Suprapubic skin (tissue), 4 donors: ENCODE measurements around the gene HDGFL3. TPM values are rescaled to one million over a fixed set of nuclear protein-coding genes. Genes with fewer than 3 reads are reported as not detected.
"Not testable (repeated sequence)": the region's sequence is repeated elsewhere in the genome, so short reads cannot be mapped to it uniquely, and the experiment has no call there.

Experiments used
- DNase-seq, 2 donors: peaks; one replicate each; pipeline ENCODE4 v3.0.0-alpha.2; 2019; ENCODE audit warnings: low spot score in 2 of 2
- H3K27ac ChIP-seq: fragments of 200-600 bp; sonication (generic); one replicate; pipeline ENCODE4 v1.5.1; 2019
- H3K27me3 ChIP-seq: fragments of 200-600 bp; sonication (generic); one replicate; pipeline ENCODE4 v1.5.1; 2019
- H3K36me3 ChIP-seq: fragments of 200-600 bp; sonication (generic); one replicate; pipeline ENCODE4 v1.5.1; 2019
- H3K4me1 ChIP-seq: fragments of 200-600 bp; sonication (generic); one replicate; pipeline ENCODE4 v1.5.1; 2019
- H3K4me3 ChIP-seq: fragments of 200-600 bp; sonication (generic); one replicate; pipeline ENCODE4 v1.5.1; 2019; ENCODE audit warnings: mild to moderate bottlenecking
- H3K9me3 ChIP-seq: fragments of 200-600 bp; sonication (generic); one replicate; pipeline ENCODE4 v1.5.1; 2019
- EP300 ChIP-seq: sonication (generic); formaldehyde crosslinking; IDR thresholded peaks from one replicate; pipeline ENCODE4 v1.6.1; 2017; ENCODE audit warnings: antibody characterized with exemption
- POLR2A ChIP-seq, 2 donors: fragments of 450-650 bp; IDR thresholded peaks; one replicate each; pipeline ENCODE4 v1.6.1; 2017; ENCODE audit warnings: antibody characterized with exemption in 2 of 2, mild to moderate bottlenecking in 2 of 2, moderate library complexity in 2 of 2
- POLR2AphosphoS5 ChIP-seq, 3 donors: sonication (generic); formaldehyde crosslinking; IDR thresholded peaks; one replicate each; pipeline ENCODE4 v1.6.1; 2017; ENCODE audit warnings: antibody characterized with exemption in 3 of 3
- WGBS: methylation state at CpG from one replicate; pipeline ENCODE4 v1.1.5; 2018; 5-methylcytosine and 5-hydroxymethylcytosine counted together
- total RNA-seq, 4 donors: library from RNA; depleted of rRNA; stranded (reverse); fragments of >200 nt; gene quantifications; one replicate each; pipeline ENCODE4 v1.1.0, GENCODE V29; 2016
- TF ChIP-seq, protein P1 (sequence below), 2 donors: fragments of 200-600 bp in 1 of 2; fragments of 450-650 bp in 1 of 2; sonication (generic) in 1 of 2; IDR thresholded peaks; one replicate each; pipeline ENCODE4 v1.5.1; 2016 to 2019; ENCODE audit warnings: antibody characterized with exemption in 2 of 2, mild to moderate bottlenecking in 1 of 2, moderate library complexity in 1 of 2

HDGFL3 gene
- total RNA-seq, 4 donors from 2014 or later: 3.7 to 11.3 (median 6.0) TPM

DNA sequence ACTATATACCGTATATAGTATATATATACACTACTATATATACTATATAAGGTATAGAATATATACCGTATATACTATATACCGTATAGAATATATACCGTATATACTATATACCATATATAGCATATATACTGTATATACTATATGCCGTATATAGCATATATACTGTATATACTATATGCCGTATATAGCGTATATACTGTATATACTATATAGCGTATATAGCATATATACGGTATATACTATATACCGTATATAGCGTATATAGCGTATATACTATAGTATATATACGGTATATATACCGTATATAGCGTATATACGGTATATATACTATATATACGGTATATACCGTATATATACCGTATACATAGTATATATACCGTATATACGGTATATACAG, 22.6 kb upstream of the HDGFL3 start:
- H3K9me3 ChIP-seq: no peaks in the 10 kb centered on the region
- no peaks in the 10 kb centered on the region for H3K36me3 ChIP-seq
- no peaks in the 10 kb centered on the region for H3K27me3 ChIP-seq
- 92% methylated on average over 21 of the region's 21 CpGs for WGBS
- TF ChIP-seq POLR2A (IDR thresholded peaks at IDR 0.05) (no peak), POLR2AphosphoS5 (IDR thresholded peaks at IDR 0.05) (no peak), EP300 (no peak)
- TF ChIP-seq, protein P1, sequence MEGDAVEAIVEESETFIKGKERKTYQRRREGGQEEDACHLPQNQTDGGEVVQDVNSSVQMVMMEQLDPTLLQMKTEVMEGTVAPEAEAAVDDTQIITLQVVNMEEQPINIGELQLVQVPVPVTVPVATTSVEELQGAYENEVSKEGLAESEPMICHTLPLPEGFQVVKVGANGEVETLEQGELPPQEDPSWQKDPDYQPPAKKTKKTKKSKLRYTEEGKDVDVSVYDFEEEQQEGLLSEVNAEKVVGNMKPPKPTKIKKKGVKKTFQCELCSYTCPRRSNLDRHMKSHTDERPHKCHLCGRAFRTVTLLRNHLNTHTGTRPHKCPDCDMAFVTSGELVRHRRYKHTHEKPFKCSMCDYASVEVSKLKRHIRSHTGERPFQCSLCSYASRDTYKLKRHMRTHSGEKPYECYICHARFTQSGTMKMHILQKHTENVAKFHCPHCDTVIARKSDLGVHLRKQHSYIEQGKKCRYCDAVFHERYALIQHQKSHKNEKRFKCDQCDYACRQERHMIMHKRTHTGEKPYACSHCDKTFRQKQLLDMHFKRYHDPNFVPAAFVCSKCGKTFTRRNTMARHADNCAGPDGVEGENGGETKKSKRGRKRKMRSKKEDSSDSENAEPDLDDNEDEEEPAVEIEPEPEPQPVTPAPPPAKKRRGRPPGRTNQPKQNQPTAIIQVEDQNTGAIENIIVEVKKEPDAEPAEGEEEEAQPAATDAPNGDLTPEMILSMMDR (IDR thresholded peaks at IDR 0.05): no peak
- no peak for DNase-seq
- no peak overlapping the region for H3K4me3 ChIP-seq
- H3K27ac ChIP-seq: no peak overlapping the region
- H3K4me1 ChIP-seq: no peaks in the 10 kb centered on the region

DNA sequence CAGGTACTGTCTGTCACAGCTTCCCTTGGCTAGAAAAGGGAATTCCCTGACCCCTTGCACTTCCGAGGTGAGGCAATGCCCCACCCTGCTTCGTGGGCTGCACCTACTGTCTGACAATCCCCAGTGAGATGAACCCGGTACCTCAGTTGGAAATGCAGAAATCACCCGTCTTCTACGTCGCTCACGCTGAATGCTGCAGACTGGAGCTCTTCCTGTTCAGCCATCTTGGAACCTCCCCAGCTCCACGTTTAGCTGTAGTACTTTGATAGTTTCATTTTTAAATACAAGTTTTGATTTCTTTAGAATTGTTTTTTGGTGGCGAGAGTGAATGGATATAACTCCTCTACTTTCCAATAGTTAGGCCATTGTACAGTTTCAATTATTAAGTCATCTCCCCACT, 17.8 kb upstream of the HDGFL3 start:
- 77% methylated on average over 9 of the region's 9 CpGs for WGBS
- no peaks in the 10 kb centered on the region for H3K36me3 ChIP-seq
- DNase-seq: no peak
- no peak overlapping the region for H3K4me3 ChIP-seq
- no peaks in the 10 kb centered on the region for H3K4me1 ChIP-seq
- TF ChIP-seq, protein P1 (IDR thresholded peaks at IDR 0.05): no peak
- TF ChIP-seq POLR2A (IDR thresholded peaks at IDR 0.05) (no peak), POLR2AphosphoS5 (IDR thresholded peaks at IDR 0.05) (no peak), EP300 (no peak)
- H3K9me3 ChIP-seq: no peaks in the 10 kb centered on the region
- H3K27me3 ChIP-seq: no peaks in the 10 kb centered on the region
- no peak overlapping the region for H3K27ac ChIP-seq

DNA sequence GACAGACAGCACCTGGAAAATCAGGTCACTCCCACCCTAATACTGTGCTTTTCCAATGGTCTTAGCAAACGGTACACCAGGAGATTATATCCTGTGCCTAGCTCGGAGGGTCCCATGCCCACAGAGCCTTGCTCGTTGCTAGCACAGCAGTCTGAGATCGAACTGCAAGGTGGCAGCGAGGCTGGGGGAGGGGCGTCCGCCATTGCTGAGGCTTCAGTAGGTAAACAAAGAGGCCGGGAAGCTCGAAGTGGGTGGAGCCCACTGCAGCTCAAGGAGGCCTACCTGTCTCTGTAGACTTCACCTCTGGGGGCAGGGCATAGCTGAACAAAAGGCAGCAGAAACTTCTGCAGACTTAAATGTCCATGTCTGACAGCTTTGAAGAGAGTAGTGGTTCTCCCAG, 14.2 kb upstream of the HDGFL3 start:
- 95% methylated on average over 8 of the region's 9 CpGs for WGBS
- DNase-seq, H3K27me3 ChIP-seq, H3K36me3 ChIP-seq, H3K27ac ChIP-seq, H3K9me3 ChIP-seq, H3K4me1 ChIP-seq, H3K4me3 ChIP-seq: not testable (repeated sequence)

DNA sequence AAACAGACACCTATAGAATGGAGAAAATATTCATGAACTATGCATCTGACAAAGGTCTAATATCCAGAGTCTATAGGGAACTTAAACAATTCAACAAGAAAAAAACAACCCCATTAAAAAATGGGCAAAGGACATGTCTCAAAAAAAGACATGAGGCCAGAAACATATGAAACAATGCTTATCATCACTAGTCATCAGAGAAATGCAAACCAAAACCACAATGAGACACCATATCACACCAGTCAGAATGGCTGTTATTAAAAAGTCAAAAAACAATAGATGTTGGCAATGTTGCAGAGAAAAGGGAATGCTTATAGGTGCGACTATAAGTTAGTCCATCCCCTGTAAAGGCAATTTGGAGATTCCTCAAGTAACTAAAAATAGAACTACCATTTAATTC, 11.4 kb upstream of the HDGFL3 start:
- 92% methylated on average over 1 of the region's 1 CpG for WGBS
- H3K27me3 ChIP-seq: no peaks in the 10 kb centered on the region

DNA sequence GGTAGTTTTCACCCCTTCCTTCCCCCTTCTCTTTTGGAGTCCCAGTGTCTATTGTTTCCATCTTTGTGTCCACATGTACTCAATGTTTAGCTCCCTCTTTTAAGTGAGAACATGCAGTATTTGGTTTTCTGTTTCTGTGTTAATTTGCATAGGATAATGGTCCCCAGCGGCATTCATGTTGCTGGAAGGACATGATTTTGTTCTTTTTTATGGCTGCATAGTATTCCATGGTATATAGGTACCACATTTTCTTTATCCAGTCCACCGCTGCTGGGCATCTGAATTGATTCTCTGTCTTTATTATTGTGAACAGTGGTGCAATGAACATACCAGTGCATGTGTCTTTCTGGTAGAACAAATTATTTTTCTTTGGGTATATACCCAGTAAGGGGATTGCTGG, 7.7 kb upstream of the HDGFL3 start:
- Histone ChIP-seq H3K4me3 (no peak overlapping the region), H3K27me3 (no peaks in the 10 kb centered on the region), H3K4me1 (no peaks in the 10 kb centered on the region), H3K27ac (no peak overlapping the region), H3K9me3 (no peaks in the 10 kb centered on the region), H3K36me3 (no peaks in the 10 kb centered on the region)
- no peak for DNase-seq
- 98% methylated on average over 2 of the region's 2 CpGs for WGBS
- TF ChIP-seq POLR2AphosphoS5 (IDR thresholded peaks at IDR 0.05): no peak
- no peak for TF ChIP-seq POLR2A (IDR thresholded peaks at IDR 0.05)
- TF ChIP-seq, protein P1 (IDR thresholded peaks at IDR 0.05): no peak
- no peak for TF ChIP-seq EP300

More for the DNA sequence above, 11.4 kb upstream of the HDGFL3 start:
- no peak overlapping the region for H3K4me3 ChIP-seq
- no peak for TF ChIP-seq EP300
- TF ChIP-seq POLR2A (IDR thresholded peaks at IDR 0.05): no peak
- TF ChIP-seq POLR2AphosphoS5 (IDR thresholded peaks at IDR 0.05): no peak
- TF ChIP-seq, protein P1 (IDR thresholded peaks at IDR 0.05): no peak
- DNase-seq: no peak
- no peak overlapping the region for H3K27ac ChIP-seq
- no peaks in the 10 kb centered on the region for H3K4me1 ChIP-seq
- no peaks in the 10 kb centered on the region for H3K9me3 ChIP-seq
- no peaks in the 10 kb centered on the region for H3K36me3 ChIP-seq

DNA sequence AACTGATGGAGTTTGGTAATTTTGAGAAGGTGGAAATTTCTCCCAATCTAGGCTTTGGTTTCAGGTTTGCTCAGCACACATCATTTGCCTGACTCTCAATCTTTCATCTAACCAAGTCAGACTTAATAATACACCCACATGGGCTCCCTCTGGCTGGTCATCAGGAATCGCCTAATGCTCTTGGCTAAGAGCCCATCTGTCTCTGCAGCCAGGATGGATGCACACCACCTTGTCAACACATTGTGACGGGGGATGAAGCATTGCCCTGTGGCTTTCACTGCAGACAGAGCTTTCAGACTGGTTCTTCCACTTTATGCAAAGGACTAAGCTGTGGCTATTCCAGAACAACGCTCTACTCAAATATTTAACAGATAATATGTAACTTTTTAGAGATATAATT, 3.0 kb upstream of the HDGFL3 start:
- H3K4me3 ChIP-seq: no peak overlapping the region
- H3K27me3 ChIP-seq: no peaks in the 10 kb centered on the region
- WGBS: 22% methylated on average over 3 of the region's 3 CpGs
- no peaks in the 10 kb centered on the region for H3K9me3 ChIP-seq
- peaks cover 16% of the 10 kb centered on the region for H3K4me1 ChIP-seq
- H3K36me3 ChIP-seq: no peaks in the 10 kb centered on the region
- H3K27ac ChIP-seq: no peak overlapping the region
- TF ChIP-seq POLR2AphosphoS5 (IDR thresholded peaks at IDR 0.05) (no peak), POLR2A (IDR thresholded peaks at IDR 0.05) (no peak)
- no peak for DNase-seq
